A673 (cell line): ENCODE measurements around the gene SYN1.
"Not testable (repeated sequence)": the region's sequence is repeated elsewhere in the genome, so short reads cannot be mapped to it uniquely, and the experiment has no call there.

Source experiments
- CTCF ChIP-seq: fragments of 300-800, 200-600 bp; sonication (generic); conservative IDR thresholded peaks from 2 replicates; pipeline ENCODE4 v1.5.1; 2017; ENCODE audit warnings: low read depth, mild to moderate bottlenecking, antibody characterized with exemption, low read length, moderate library complexity, mixed read lengths
- EZH2 ChIP-seq: fragments of 200-600 bp; sonication (generic); IDR thresholded peaks from 2 replicates; pipeline ENCODE4 v1.6.1; 2017; ENCODE audit warnings: borderline replicate concordance, low read depth, mild to moderate bottlenecking, mixed read lengths, antibody characterized with exemption, low read length; ENCODE audit not compliant: poor library complexity, severe bottlenecking

- not testable (repeated sequence) for TF ChIP-seq CTCF, EZH2
Observed at GRCh38 chrX:47665797-47666196, 46.1 kb upstream of the SYN1 start.
